Activated T-helper 1 cell treated with Interleukin-2 at 50 U/mL for 16 hours (primary cell): ENCODE data around the gene GSC2.
A peak's percentile ranks its signal among the peaks of the same experiment; 100 is the strongest.

Experiments
- DNase-seq: peaks from one replicate; pipeline ENCODE4 v3.0.0-alpha.2; 2020; ENCODE audit warnings: low read depth

GSC2 gene

DNA sequence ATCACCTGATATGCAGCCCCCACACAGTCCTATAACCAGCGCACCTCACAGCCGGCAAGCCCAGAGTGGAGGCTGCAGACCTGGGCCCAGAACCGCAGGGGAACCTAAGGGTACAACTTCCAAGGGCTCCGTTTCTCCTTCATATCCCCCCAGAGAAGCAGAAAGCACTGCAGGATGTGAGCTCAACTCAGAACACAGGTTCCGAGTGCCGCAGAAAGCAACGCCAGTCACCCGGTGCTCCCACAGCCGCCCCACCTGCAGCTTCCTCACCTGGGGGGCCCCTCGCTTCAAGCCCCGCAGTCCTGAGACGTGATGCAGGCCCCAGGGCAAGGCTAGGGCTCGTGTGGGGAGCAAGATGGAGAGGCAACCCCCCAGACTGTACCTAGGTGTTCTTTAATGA is 16.5 kb downstream of the GSC2 start:
- DNase-seq, result no peak

DNA sequence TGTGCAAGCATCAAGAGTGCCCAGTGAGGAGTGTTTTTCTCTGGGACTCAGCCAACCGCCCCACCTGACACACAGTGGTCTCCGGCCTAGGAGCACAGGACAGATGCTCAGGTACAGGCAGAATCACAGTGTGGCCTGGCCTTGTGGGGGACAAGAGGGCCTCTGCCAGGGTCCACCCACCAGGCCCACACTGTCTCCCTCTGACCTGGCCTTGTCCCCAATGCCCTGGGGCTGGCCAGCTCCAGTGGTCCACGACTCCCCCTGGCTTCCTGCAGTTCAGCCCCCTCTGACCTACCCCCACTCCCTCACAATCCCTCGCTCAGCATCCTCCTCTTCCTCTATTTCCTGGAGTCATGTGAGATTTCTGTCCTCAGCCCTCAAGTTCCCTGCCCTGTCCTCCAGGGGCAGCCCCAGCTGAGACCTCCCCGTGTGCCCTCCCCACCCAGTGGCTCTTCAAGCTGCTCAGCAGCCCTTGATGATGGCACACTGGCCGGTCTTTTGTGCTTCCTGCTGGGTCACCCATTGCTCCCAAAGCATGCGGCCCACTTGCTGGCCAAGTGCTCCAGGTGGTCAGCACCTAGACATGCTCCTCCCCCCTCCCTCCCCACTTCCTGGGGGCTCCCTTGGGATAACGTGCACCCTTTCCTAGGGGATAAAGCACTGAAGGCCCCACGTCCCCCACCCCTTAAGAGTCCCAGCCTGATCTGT is 17.2 kb downstream of the GSC2 start:
- no peak for DNase-seq

DNA sequence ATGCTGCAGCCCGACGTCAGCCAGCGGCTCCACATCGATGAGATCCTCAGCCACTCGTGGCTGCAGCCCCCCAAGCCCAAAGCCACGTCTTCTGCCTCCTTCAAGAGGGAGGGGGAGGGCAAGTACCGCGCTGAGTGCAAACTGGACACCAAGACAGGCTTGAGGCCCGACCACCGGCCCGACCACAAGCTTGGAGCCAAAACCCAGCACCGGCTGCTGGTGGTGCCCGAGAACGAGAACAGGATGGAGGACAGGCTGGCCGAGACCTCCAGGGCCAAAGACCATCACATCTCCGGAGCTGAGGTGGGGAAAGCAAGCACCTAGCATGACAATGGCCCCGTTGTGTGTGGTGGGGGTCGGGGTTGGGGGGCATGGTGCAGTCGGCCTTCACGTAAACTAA is 17.9 kb downstream of the GSC2 start:
- DNase-seq, result no peak

GRCh38 chr22:19131685-19132015 is 18.4 kb downstream of the GSC2 start:
- DNase-seq, result no peak

- DNase-seq, result no peak
These were observed 19.0 kb downstream of the GSC2 start, which contains the start of gene TSSK2 for GRCh38 chr22:19130959-19131684. Gene TSSK2, plus strand, starts transcription at chr22:19131308. Its CDS starts 92 bp downstream, at chr22:19131400.

GRCh38 chr22:19129871-19130270 is 20.2 kb downstream of the GSC2 start:
- DNase-seq, result no peak

DNA sequence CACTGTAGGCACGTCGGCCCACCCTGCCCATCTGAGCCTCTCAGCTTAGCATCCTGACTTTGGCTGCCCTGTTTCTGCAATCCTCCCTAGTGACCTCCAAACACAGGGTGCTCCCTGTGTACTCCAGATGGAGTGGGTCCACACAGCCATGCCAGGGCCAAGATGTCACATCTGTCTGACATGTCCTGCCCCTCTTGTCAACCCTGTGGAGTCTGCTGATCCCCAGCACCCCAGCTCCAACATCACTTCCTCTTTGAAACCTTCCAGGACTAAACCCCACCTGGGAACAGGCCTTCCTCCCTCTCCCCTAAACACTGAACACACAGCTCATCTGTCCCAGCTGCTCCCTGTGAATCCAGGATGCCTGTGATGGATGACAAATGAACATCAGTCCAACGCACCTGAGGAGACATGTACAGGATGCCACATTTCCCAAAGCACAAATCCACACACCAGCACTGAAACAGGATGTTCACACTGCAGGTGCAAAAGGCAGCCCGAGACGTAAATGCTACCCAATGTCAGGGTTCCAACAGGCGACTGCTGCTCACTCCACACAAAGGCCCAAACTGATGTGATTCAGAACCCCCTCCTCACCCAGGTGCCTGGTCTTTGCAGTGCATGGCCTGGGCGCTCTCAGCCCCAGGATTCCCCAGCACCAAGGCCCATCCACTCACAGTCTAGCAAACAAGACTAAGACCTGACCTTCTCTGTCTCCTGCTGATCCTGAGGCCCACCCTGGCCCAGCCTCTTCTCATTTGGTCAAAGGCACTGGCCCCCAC is 21.0 kb downstream of the GSC2 start:
- DNase-seq, result no peak

DNA sequence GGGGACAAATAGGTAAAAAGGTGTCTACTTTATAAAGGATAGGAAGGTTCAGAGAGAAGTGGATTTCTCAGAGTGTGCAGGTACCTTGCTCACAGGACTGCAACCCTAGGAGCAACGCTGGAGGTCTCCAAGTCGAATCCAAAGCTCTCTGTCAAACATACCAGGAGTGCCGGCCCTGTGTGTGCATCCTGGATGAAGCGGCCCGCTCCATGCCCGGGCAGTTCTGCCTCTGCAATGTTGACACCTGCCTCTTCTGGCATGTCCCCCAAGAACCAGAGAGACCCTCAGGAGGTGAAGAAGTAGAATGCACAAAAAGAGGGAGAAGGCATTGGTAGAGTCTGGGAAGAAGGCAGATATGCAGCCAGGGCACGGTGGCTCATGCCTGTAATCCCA is 22.1 kb downstream of the GSC2 start:
- DNase-seq, result no peak

GRCh38 chr22:19127329-19128008 is 22.6 kb downstream of the GSC2 start:
- DNase-seq, result no peak

- no peak for DNase-seq
These were observed 23.5 kb downstream of the GSC2 start for GRCh38 chr22:19126309-19127273.

DNA sequence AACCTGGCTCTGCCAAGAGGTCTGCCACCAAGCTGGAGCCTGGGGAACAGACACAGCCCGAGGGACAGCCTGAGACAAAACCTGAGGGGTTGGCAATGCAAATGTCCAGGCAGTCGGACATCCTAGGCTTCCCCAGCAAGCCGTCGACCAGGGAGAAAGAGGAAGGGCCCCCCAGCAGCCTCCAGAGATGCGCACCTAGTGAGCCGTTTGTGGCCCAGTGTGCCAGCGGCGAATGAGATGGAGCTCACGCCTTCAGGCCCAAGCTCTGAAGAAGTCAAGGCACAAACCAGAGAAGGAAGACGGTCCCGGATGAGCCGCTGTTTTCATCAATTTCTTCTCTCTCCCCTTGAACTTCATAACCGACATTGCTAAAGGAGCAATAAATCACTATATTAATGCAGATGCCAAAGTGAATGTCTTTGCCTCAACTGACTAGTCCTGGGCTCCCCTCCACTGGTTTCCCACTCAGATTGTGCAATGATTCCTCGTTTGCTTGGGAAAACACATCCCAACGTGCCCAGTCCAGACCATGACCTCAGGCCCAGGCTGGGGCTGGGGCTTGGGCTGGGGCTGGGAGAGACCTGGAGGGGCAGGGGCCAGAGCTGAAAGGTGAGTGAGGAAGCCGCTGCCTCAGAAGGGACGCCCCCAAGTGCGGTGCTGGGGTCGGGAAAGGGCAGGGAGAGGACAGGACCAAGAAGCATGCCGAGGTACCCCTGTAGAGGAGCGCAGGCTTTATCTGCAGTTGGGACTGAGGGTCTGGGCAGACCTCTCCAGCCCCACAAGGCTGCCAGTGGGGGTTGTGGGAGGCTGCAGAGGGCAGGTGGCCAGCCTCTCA is 24.4 kb downstream of the GSC2 start:
- no peak for DNase-seq

GRCh38 chr22:19125011-19125410 is 25.1 kb downstream of the GSC2 start:
- DNase-seq, result no peak

GRCh38 chr22:19124377-19124776 is 25.7 kb downstream of the GSC2 start:
- DNase-seq, result no peak

GRCh38 chr22:19123936-19124335 is 26.2 kb downstream of the GSC2 start:
- no peak for DNase-seq

GRCh38 chr22:19122752-19123492 is 27.2 kb downstream of the GSC2 start:
- DNase-seq, result no peak

- peak; percentile 93 for DNase-seq
These were observed 27.8 kb downstream of the GSC2 start, which contains the start of gene DGCR2 for GRCh38 chr22:19122143-19122751. Gene DGCR2, minus strand, starts transcription at chr22:19122412. Its CDS starts 206 bp downstream, at chr22:19122206.

GRCh38 chr22:19121631-19122142 is 28.4 kb downstream of the GSC2 start:
- no peak for DNase-seq

DNA sequence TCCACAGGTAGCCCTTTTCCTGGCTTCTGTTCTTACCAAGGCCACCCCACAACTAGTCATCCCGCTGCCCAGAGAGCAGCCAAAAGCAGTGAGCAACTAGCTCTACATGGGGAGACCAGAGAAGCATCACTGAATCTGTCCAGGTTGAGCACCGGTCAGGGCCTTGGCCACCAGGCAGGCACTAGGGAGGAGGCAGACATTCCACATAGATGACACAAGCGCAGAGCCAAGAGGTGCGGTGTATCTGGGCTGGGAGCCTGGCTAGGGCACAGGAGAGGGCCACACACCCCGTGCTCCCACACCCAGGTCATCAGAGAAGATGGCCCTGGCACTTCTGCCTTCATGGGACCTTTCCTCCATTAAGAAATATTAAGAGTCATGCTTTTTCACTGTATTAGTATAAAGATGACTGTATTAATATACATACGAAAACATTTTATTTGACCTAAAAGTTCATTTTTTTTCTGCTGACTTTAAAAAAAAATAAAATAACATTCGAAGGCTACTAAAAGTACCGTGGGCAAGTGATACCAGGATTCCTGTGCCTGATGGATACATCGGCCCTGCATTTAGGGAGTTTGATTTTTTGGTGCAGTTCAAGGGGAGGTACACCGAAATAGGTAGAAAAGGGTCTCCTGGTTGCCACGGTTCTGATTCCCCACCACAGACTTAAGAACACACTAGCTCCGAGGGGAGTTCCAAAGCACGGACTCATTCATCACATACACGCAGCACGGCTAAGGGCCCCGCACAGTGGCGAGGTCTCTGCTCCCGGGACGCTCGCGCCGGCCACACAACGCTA is 29.1 kb downstream of the GSC2 start:
- DNase-seq, result no peak
